ENCODE measurements around the gene MTFP1.
"Not testable (repeated sequence)": the region's sequence is repeated elsewhere in the genome, so short reads cannot be mapped to it uniquely, and the experiment has no call there.

The MTFP1 gene

DNA sequence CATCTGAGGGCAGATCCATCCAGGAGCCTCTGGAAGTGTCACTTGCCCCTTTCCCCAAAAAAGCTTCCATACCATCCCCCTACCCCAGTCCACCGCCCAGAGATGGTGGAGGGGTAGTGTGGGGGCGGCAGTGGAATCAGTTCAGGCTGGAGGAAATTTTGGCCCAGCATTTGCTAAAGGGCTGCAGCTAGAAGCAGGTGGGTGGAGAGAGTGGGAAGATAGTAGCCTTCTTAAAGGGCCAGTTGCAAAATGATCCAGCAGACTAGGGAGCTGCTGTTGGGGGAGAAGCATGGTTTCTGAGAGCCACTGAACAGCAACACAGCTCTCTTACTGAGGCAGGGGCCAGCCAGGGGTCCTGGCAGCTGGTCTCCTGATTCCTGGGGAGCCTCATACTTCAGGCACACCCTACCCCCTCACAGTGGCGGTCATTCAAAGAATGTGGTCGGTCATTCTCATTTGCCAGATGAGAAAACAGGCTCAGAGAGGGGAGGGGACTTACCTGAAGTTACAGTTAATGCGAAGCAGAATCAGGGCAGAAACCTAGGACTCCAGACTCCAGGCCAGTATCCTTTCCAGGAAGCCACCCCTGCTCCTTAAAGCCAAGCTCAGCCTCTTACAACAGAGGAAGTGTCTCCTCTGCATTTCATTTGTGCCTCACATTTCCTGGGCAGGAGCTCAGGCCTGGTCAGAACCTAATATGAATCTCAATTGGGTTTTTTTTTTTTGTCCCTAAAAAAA lies 23.4 kb upstream of the MTFP1 start:
- no peak for DNase-seq (ENCODE audit: low spot score)

DNA sequence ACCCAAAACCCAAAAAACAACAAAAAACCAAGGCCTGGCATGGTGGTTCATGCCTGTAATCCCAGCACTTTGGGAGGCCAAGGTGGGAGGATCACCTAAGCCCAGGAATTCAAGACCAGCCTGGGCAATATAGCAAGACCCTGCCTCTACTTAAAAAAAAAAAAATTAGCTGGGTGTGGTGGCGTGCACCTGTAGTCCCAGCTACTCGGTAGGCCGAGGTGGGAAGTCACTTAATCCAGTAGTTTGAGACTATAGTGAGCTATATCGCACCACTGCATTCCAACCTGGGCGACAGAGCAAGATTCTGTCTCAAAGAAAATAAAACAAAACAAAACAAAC lies 22.8 kb upstream of the MTFP1 start:
- DNase-seq (ENCODE audit: low spot score): not testable (repeated sequence)

DNA sequence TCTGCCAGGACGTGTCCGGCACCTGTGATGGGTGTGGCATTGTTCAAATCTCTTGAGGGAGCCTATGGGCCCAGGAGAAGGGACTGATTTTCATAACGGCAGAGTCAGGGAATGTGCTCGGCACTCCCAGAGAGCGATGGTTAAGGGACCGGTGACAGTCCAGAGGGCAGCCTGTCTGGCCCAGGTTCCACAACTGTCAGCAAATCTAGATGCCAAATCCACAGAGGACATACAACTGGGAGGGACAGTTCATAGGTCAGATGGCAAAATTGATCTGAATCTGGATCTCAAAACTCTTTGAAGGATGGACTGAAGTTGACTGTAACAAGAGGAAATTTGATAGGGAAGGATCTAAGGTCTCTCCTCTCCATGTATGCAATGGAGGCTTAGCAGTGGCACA lies 21.3 kb upstream of the MTFP1 start:
- no peak for DNase-seq (ENCODE audit: low spot score)

DNA sequence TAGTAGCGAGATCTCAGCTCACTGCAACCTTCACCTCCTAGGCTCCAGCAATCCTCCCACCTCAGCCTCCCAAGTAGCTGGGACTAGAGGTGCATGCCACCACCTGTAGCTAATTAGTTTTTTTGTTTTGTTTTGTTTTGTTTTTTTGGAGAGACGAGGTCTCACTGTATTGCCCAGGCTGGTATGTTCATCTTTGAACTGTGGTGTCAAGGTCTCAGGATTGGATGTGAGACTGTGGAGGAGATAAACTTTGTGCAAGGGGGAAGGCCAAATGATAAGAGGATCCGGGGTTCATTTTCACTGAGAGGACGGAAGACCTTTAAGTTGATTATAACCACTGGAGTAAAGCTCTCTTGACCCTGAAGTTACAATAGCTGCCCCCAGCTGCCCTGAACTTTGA lies 19.8 kb upstream of the MTFP1 start:
- DNase-seq (ENCODE audit: low spot score): no peak

DNA sequence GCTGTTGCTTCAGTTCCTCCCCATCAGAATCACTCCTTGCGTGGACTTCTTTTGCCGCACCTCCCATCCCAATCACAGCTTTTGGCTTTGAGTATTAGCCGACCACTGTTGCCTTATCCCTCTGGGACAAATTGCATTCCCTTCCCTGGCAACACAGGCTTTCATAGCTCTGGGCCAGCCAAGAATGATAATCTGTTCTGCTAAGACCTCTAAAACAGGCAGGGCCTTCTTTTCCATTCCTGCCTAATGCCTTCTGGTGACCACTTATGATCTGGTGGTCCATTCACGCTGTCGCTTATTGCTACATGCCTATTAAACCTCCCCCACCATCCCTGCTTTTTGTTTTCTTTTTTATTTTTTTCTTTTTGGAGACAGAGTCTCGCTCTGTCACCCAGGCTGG lies 19.2 kb upstream of the MTFP1 start:
- no peak for DNase-seq (ENCODE audit: low spot score)

DNA sequence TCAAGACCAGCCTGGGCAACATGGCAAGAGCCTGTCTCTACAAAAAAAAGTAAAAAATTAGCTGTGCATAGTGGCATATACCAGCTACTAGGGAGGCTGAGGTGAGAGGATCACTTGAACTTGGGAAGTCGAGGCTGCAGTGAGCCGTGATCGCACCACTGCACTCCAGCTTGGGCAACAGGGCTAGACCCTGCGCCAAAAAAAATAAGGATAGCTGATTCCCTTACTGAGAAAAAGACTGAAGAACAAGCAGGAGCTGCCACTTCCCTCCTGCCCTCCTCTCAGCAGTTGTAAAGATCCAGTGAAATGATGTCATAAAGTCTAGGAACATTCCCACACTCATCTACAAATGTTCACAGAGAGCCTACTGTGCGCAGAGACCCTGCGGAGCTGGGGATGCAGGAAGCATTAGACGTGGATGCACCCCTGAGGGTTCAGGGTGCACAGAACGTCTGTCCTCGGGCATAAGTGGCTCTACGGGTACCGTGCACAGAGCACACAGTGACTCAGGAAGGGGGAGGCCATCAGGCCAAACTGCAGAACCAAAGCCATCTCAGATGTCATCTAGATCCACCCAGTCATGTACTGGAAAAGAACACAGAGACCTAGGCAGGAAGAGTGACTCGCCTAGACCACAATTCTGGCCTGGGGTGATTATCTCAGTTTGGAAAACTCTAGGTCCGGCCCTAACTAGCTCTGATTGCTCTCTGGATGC lies 17.0 kb upstream of the MTFP1 start:
- DNase-seq (ENCODE audit: low spot score): no peak

DNA sequence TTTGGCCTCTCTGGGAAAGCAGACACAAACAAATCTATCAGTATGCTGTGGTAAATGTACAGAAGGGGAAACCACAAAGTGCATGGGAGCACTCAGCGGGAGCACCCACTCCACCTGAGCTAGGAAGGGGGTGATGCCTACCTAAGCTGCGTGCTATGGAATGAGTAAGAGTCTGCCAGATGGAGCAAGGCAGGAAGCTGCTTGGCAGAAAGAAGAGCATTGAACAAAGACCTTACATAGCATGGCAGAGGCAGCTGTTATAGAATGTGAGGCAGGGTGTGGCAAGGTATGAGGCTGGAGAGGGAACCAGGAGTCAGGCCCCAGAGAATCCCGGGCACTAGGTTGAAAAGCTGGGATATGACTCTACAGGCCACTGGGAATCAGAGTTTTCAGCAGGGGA lies 13.8 kb upstream of the MTFP1 start:
- no peak for DNase-seq (ENCODE audit: low spot score)

DNA sequence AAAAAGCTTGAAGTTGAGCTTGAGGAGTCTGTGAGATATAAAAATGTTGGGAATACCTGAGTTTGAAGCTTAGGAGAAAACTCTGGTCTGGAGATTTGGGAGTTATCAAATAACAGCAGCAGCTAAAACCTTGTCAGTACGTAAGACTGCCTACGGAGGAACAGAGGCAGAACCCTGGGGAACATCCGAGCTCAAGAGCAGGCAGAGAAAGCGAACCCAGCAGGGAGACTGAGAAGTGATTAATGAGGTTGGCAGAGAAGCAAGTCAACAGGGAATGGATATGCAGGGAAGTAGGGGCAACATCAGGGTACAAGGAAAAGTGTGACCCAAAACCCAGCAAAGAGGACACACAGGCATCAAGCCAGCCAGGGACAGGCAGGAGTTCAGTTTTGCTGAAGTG lies 12.6 kb upstream of the MTFP1 start:
- DNase-seq (ENCODE audit: low spot score): no peak

DNA sequence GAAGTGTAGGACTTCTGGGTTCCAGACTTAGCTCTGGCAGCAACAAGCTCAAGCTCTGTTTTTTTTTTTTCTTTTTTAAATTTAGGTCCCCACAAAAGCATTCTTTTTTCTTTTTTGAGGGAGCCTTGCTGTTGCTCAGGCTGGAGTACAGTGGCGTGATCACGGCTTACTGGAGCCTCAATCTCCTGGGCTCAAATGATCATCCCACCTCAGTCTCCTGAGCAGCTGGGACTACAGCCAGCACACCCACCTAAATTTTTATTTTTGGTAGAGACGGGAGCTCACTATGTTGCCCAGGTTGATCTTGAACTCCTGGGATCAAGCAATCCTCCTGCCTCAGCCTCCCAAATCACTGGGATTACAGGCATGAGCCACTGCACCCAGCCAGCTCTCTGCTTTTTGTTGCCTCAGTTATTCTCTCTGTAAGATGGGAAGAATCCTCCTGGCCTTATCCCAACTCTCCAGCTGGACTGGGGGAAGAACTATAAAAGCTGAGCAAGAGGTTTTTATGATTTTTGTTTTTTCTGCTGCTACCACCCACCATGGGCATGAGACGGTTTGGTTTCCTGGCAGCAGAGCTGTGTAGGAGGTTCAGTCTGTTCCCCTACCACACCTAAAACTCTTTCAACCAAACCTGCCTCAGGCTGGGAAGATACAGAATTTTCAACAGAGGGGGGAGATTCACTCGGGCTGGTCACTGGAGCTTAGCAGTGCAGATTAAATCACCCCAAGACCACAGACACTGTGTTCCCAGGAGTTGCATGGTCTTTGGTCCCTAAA lies 11.6 kb upstream of the MTFP1 start:
- DNase-seq (ENCODE audit: low spot score): no peak

DNA sequence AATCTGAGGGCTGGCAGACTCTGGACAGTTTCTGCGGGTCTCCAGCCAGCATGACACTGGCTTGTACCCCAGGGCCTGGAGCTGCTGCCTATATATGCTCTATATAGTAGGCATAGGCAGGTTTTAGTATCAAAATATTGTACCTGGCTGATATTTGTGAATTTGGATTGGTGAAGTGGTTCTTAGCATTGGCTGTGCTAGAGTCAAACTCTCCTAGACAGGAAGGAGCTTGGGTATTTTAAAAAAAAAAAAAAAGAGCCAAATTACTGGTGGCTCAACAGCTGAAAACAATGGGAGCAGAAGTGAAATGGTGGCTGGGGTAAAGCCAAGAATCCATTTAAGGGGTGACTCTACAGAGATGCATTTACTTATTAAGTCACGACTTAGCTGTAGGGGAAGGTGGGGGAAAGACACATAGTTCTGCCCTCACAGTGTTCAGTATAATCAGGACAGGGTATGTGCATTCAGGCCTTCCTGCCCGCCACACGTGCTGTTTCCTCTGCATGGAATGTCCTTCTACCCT lies 11.0 kb upstream of the MTFP1 start:
- no peak for DNase-seq (ENCODE audit: low spot score)

DNA sequence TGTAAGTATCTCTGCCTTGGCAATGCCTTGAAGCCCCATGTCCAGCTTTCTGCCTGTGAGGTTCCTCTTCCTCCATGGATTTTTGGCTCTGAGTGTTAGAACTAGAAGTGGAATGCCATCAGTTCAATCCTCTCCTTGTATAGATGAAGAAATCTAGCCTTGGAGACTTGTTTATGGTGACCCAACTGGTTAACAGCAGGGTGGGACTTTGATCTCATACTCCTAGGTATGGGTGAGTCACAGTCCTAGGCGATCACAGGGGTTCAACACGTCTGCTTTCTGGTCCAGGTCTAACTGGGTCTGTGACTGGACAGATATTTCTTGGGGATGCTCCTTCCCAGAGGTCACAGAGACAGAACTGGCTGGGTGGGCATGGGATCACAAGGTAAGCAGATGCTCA lies 9.2 kb upstream of the MTFP1 start:
- DNase-seq (ENCODE audit: low spot score): no peak

DNA sequence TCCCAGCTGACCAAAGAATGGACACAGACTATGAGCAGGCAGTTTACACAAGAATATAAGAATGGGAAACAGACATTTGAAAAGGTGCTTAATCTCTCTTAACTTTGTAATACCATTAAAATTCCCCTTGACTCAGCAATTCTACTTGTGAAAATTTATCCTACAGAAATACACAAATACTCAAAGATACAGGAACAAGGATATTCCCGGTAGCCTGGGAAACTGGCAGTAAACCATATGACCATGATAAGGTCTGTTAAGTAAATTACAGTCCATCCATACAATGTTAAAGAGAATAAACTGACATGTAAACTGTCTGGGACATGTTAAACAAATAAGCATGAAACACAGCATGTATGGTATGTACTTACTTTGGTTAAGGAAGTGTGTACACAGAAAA lies 8.7 kb upstream of the MTFP1 start:
- no peak for DNase-seq (ENCODE audit: low spot score)

DNA sequence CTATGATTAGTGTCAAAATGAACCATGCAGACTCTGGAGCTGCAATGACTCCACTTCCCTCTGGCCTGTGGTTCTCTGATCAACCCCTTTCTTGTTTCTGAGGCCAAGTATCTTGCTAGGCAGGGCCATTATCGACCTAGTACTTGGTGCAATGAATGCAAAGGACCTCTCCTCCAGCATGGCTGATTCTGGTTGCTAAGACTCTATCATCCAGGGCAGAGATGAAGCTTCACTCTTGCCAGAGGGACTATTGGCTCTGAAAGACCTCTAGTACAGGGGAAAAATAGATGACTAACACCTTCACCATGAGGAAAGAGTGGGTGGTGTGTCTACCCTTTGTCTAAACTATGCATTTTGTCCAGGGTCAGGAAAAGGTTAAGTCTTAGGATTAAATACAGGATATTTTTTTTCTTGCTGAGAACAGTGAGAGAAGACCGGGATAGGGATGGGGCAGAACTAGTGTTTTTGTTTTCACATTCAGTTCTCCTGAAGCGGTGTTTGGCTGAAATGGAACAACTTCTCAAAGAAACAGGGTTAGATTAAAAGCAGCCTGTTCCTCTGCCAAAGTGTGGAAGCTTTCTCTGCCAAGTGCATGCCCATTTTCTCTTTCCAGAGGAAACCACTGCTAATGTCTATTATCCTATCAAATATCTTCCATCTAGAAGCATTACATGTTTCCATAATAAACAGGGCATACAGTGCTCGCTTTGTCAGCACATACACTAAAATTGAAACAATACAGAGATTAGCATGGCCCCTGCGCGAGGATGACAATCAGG lies 5.0 kb upstream of the MTFP1 start:
- DNase-seq (ENCODE audit: low spot score): no peak

DNA sequence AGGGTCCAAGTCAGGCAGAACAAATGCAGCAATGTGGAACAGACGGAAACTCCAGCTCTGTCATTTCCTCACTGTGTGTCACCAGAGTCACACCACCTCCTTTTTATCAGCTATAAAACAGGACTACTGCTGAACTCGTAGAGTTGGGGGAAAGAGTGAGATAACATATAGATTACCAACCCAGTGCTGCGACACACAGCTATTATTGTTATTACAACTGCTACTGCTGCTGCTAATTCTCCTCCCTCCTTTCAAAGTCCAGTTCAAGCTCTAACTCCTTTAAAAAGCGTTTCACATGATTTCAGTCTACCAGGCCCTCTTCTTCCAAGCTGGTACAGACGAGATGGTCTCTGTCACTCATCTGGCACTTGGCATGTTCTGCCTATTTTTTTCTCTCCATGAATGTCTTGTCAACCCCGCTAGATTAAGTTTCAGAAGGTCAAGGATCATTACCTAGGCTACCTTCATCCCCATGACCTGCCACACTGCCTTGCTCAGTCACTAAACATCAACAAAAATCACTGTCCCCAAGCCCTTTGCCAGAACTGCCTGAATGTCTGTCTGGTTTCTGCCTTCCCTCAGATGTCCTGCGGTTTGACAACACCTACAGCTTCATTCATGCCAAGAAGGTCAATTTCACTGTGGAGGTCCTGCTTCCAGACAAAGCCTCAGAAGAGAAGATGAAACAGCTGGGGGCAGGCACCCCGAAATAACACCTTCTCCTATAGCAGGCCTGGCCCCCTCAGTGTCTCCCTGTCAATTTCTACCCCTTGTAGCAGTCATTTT lies 3.7 kb upstream of the MTFP1 start:
- DNase-seq (ENCODE audit: low spot score): no peak

DNA sequence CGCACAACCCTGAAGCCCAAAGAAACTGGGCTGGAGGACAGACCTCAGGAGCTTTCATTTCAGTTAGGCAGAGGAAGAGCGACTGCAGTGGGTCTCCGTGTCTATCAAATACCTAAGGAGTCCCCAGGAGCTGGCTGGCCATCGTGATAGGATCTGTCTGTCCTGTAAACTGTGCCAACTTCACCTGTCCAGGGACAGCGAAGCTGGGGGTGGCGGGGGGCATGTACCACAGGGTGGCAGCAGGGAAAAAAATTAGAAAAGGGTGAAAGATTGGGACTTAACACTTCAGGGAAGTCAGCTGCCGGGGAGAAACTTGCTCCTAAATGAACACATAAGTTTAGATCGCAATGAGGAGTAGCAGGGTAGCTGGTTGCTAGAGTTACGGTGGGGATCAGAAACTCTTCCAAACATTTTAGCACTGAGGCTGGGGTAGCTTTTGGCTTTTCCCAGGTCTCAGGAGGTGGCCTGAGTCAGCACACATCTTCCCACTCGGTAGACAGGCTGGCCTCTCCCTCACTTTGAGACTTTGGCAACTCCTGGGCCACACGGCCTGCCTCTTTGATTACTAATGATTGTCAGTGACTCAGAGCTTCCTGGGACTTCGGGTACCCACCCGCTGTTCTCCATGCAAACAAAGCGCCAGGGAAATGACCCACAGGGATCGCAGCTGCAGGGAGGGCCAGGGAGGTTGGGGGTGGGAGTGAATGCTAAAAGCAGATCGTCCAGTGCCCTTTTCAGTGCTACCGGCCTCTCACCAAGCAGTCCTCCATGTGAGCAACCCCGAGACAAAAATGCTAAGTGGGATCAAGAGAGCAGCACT lies 2.9 kb upstream of the MTFP1 start:
- peak; percentile 61 for DNase-seq (ENCODE audit: low spot score)

DNA sequence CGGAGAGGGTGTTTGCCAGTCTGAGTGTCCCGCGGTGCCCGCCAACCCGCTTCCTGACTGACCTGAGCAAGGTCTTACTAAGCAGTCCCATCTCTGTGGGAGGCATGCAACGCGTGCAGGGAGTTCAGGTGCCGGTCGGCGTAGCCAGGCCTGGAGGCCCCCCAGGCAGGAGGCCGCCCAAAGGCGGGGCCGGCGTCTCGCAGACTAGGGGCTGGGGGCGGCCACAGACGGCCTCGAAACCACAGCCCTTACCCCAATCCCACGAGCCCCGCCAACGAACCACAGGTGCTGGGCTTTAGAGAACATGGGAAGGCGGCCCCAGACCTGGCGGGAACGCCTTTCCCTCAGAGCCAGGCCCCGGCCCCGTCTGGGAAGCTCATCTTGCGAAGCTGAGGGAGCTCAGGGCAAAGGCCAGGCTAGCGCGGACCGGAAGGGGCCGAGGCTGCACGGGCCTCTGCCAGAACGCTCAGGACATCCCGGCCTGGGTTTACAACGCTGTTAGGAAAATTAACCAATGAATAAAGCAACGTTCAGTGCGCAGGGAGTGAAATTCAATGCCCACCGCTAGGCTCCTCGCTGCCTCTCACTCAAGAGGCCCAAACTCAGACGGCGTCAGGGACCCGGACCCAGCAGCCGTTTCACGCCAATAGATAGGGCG lies 2.1 kb upstream of the MTFP1 start:
- peak; percentile 59 for DNase-seq (ENCODE audit: low spot score)

DNA sequence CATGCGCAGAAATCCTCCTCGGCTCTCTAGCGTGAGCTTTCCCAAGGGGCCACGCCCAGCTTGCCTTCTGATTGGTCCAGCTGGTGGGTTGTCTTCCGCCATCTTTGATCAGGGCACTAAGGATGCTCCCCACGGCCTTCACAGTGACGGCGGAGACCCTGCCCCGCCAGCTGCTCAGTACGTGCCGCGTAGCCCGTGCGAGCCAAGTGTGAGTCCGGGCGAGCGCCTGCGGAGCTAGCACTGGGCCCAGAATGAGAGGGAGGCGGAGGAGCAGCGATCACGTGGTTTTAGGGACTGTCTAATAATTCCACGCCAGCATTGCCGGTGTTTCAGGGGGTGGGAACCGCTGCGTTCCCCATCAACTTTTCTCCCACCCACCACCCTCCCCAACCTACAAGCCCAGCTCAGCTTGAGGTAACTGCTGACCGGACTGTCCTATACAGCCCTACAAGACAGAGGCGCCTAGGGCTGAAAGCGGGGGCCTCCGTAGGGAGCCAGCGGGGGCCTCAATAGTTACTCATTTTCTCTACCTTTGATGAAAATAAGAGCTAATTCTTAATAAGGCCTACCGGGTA lies 1.5 kb upstream of the MTFP1 start:
- peak; percentile 100 for DNase-seq (ENCODE audit: low spot score)

DNA sequence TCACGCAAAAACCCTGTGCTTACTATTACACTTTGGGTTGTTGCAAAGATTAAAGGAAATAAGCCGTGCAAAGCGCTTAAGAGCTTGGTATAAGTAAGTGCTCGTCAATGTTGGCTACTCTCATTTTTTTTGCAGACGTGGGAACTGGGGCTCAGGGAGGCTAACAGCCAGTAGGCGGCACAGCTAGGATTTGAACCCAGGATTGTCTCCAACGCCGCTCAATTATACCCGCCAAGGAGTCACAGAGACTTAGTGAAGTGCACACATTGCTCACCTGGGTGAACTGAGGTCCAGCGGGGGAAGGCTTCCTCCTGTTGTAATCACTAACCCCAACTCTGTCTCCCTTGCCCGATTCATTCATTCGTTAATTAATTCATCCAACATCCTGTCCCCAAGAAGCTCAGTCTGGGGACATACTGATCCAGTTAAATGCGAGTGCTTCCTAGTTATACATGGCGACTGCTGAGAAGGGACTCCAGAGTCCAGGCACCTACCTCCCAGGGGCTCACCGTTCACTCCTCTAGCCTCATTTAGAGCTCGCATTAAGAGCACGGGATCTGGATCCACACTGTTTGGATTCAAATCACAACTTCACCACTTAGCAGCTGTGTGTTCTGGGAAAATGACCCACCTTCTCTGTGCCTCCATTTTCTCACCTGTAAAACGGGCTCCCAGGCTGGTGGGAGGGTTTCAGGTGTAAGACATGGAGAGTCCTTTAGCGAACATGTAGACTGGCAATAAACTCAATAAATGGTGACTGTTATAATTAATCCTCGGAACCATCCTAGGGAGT lies 838 bp upstream of the MTFP1 start:
- no peak for DNase-seq (ENCODE audit: low spot score)

DNA sequence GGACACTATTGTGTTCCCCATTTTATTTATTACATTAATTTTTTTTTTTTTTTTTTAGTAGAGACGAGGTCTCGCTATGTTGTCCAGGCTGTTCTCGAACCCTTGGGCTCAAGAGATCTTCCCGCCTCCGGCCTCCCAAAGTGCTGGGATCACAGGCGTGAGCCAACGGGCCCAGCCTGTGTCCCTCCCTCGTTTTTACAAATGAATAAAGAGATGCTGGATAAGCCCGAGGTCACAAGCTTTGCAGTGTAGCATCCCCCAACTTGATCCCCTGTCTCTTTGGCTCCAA lies 297 bp upstream of the MTFP1 start:
- DNase-seq (ENCODE audit: low spot score): no peak
